IMR-90 (cell line): Measurements from ENCODE around the gene ZFHX3. TPM values are rescaled to one million over a fixed set of nuclear protein-coding genes. Genes with fewer than 3 reads are reported as not detected.

ENCODE experiments used
- ATAC-seq: fragments of 200-7000 bp; cut with Tn5 transposase; 2 replicates; pipeline ENCODE4 v1.9.1; 2020; ENCODE audit warnings: low read depth, mild to moderate bottlenecking, moderate library complexity
- BruUV-seq: library from RNA; stranded (reverse); fragments of 400-500 nt; replicated peaks from 2 replicates; lab custom pipeline; 2021; lab: Mats Ljungman, UMichigan
- CTCF ChIA-PET: fragments of 300-600 bp; formaldehyde crosslinking; extraction: SDS; loops from one replicate; lab custom pipeline; 2021; ENCODE audit warnings: antibody characterized with exemption; lab: Yijun Ruan, JAX
- POLR2A ChIA-PET: fragments of 300-600 bp; sonication (Branson Sonifier 250); formaldehyde crosslinking; loops from one replicate; lab custom pipeline; 2022; ENCODE audit warnings: antibody characterized with exemption; ENCODE audit not compliant: unreplicated experiment; lab: Charles Lee
- DNase-seq: peaks from one replicate; pipeline ENCODE4 v3.0.0; 2013
- H2AFZ ChIP-seq: replicated peaks from 2 replicates; pipeline ENCODE3; 2013; ENCODE audit warnings: low read length, mild to moderate bottlenecking; ENCODE audit not compliant: poor library complexity
- H2AK5ac ChIP-seq: 2 replicates; pipeline ENCODE4 v1.6.1; 2013; ENCODE audit warnings: low read depth, low read length, inconsistent platforms
- H2AK9ac ChIP-seq: replicated peaks from 2 replicates; pipeline ENCODE3; 2013; ENCODE audit warnings: mild to moderate bottlenecking, low read depth, low read length, moderate library complexity; ENCODE audit not compliant: poor library complexity
- H2BK120ac ChIP-seq: 2 replicates; pipeline ENCODE4 v1.6.1; 2013; ENCODE audit warnings: low read depth, low read length, inconsistent platforms
- H2BK15ac ChIP-seq: 3 replicates; pipeline ENCODE4 v1.6.1; 2013; ENCODE audit warnings: low read depth, low read length, inconsistent platforms
- H2BK20ac ChIP-seq: 2 replicates; pipeline ENCODE4 v1.6.1; 2013; ENCODE audit warnings: low read depth, mild to moderate bottlenecking, inconsistent platforms, low read length, moderate library complexity
- H2BK5ac ChIP-seq: 2 replicates; pipeline ENCODE4 v1.6.1; 2013; ENCODE audit warnings: mild to moderate bottlenecking, low read depth, low read length, inconsistent platforms; ENCODE audit not compliant: poor library complexity, severe bottlenecking
- H3K14ac ChIP-seq: replicated peaks from 2 replicates; pipeline ENCODE4 v1.6.1; 2013; ENCODE audit warnings: low read depth, low read length, inconsistent platforms
- H3K18ac ChIP-seq: 2 replicates; pipeline ENCODE4 v1.6.1; 2013; ENCODE audit warnings: low read depth, low read length, control low read depth
- H3K23ac ChIP-seq: 2 replicates; pipeline ENCODE4 v1.6.1; 2013; ENCODE audit warnings: low read depth, low read length, inconsistent platforms
- H3K27ac ChIP-seq: 2 replicates; pipeline ENCODE4 v1.5.1; 2013; ENCODE audit warnings: mild to moderate bottlenecking, control low read depth, low read length; ENCODE audit not compliant: insufficient read depth
- H3K27me3 ChIP-seq: 2 replicates; pipeline ENCODE4 v1.6.1; 2013; ENCODE audit warnings: low read length; ENCODE audit not compliant: control insufficient read depth, insufficient read depth
- H3K36me3 ChIP-seq: 2 replicates; pipeline ENCODE4 v1.6.1; 2013; ENCODE audit warnings: low read length, mixed read lengths; ENCODE audit not compliant: control insufficient read depth, insufficient read depth
- H3K4ac ChIP-seq: 2 replicates; pipeline ENCODE4 v1.6.1; 2013; ENCODE audit warnings: low read depth, low read length, inconsistent platforms
- H3K4me1 ChIP-seq: 2 replicates; pipeline ENCODE4 v1.6.1; 2013; ENCODE audit warnings: low read length, mixed read lengths; ENCODE audit not compliant: control insufficient read depth, insufficient read depth
- H3K4me2 ChIP-seq: 2 replicates; pipeline ENCODE4 v1.6.1; 2013; ENCODE audit warnings: low read depth, mild to moderate bottlenecking, control low read depth, low read length, moderate library complexity
- H3K4me3 ChIP-seq: 2 replicates; pipeline ENCODE4 v1.5.1; 2013; ENCODE audit warnings: low read depth, mild to moderate bottlenecking, control low read depth, low read length, moderate library complexity; ENCODE audit not compliant: insufficient read depth
- H3K56ac ChIP-seq: 2 replicates; pipeline ENCODE4 v1.6.1; 2013; ENCODE audit warnings: low read length, inconsistent platforms; ENCODE audit not compliant: insufficient read depth; ENCODE audit errors: extremely low read depth
- H3K79me1 ChIP-seq, 2 experiments: 2 replicates each; pipeline ENCODE4 v1.6.1; 2013; ENCODE audit warnings: low read length in 2 of 2, inconsistent platforms in 1 of 2, low read depth in 1 of 2
- H3K9ac ChIP-seq: 2 replicates; pipeline ENCODE4 v1.6.1; 2013; ENCODE audit warnings: low read depth, low read length, control low read depth
- H3K9me1 ChIP-seq: 2 replicates; pipeline ENCODE4 v1.6.1; 2013; ENCODE audit warnings: low read length, inconsistent platforms; ENCODE audit not compliant: insufficient read depth
- H3K9me3 ChIP-seq: 2 replicates; pipeline ENCODE4 v1.6.1; 2013; ENCODE audit warnings: low read length; ENCODE audit not compliant: control insufficient read depth, insufficient read depth
- H4K20me1 ChIP-seq: 2 replicates; pipeline ENCODE4 v1.6.1; 2013; ENCODE audit warnings: low read length, inconsistent platforms; ENCODE audit not compliant: insufficient read depth
- H4K5ac ChIP-seq: 2 replicates; pipeline ENCODE4 v1.6.1; 2013; ENCODE audit warnings: mild to moderate bottlenecking, low read depth, low read length, control low read depth
- H4K8ac ChIP-seq, 2 experiments: 2 replicates each; pipeline ENCODE4 v1.6.1; 2013; ENCODE audit warnings: low read depth in 2 of 2, low read length in 2 of 2, control low read depth in 1 of 2, inconsistent platforms in 1 of 2
- H4K91ac ChIP-seq: 2 replicates; pipeline ENCODE4 v1.6.1; 2013; ENCODE audit warnings: low read depth, low read length, inconsistent platforms; ENCODE audit not compliant: insufficient read depth
- BHLHE40 ChIP-seq: fragments of 150-350 bp; IDR thresholded peaks from 2 replicates; pipeline ENCODE4 v1.6.1; 2016; ENCODE audit warnings: mild to moderate bottlenecking, low read depth, low read length
- CEBPB ChIP-seq: IDR thresholded peaks from 2 replicates; pipeline ENCODE4 v1.6.1; 2012; ENCODE audit warnings: low read depth, low read length, improper control_type of control experiment
- CHD1 ChIP-seq: IDR thresholded peaks from 2 replicates; pipeline ENCODE4 v1.6.1; 2012; ENCODE audit warnings: low read depth, low read length, improper control_type of control experiment
- FOS ChIP-seq: fragments of 150-350 bp; IDR thresholded peaks from 2 replicates; pipeline ENCODE4 v1.6.1; 2016; ENCODE audit warnings: low read depth, low read length
- MAFK ChIP-seq: IDR thresholded peaks from 2 replicates; pipeline ENCODE4 v1.6.1; 2012; ENCODE audit warnings: low read depth, low read length, improper control_type of control experiment
- MAZ ChIP-seq: IDR thresholded peaks from 2 replicates; pipeline ENCODE4 v1.6.1; 2012; ENCODE audit warnings: low read depth, mild to moderate bottlenecking, low read length, improper control_type of control experiment, moderate library complexity, borderline replicate concordance
- MXI1 ChIP-seq: IDR thresholded peaks from 2 replicates; pipeline ENCODE4 v1.6.1; 2012; ENCODE audit warnings: low read depth, mild to moderate bottlenecking, low read length, moderate library complexity, borderline replicate concordance
- NFE2L2 ChIP-seq: fragments of 150-350 bp; IDR thresholded peaks from 2 replicates; pipeline ENCODE4 v1.6.1; 2016; ENCODE audit warnings: low read depth, mild to moderate bottlenecking, low read length
- POLR2A ChIP-seq: IDR thresholded peaks from 2 replicates; pipeline ENCODE4 v1.6.1; 2012; ENCODE audit warnings: mild to moderate bottlenecking, low read depth, low read length
- RAD21 ChIP-seq: IDR thresholded peaks from 2 replicates; pipeline ENCODE4 v1.6.1; 2012; ENCODE audit warnings: low read length, improper control_type of control experiment
- RCOR1 ChIP-seq: IDR thresholded peaks from 2 replicates; pipeline ENCODE4 v1.6.1; 2012; ENCODE audit warnings: mild to moderate bottlenecking, low read length, improper control_type of control experiment; ENCODE audit not compliant: insufficient replicate concordance
- RFX5 ChIP-seq: IDR thresholded peaks from 2 replicates; pipeline ENCODE4 v1.8.0; 2012; ENCODE audit warnings: low read depth, mild to moderate bottlenecking, low read length, moderate library complexity
- SMC3 ChIP-seq: fragments of 150-350 bp; IDR thresholded peaks from 2 replicates; pipeline ENCODE4 v1.6.1; 2016; ENCODE audit warnings: low read depth, mild to moderate bottlenecking, antibody characterized with exemption, low read length, moderate library complexity
- WGBS, 2 experiments: methylation state at CpG; one replicate each; pipeline versions ENCODE4 v1.1.5 to v1.1.7; 2013; ENCODE audit warnings: missing lambda C conversion rate in 2 of 2; ENCODE audit not compliant: insufficient read length in 1 of 2; ENCODE audit errors: extremely low coverage in 2 of 2; 5-methylcytosine and 5-hydroxymethylcytosine counted together
- dilution Hi-C: fragments of 300-500 bp; cut with HindIII; formaldehyde crosslinking; loops from one replicate; pipeline ENCODE4 v1.14.3; 2018; ENCODE audit warnings: low sequenced_read_pairs; ENCODE audit not compliant: unreplicated experiment
- in situ Hi-C: fragments of 300-500 bp; cut with MboI; formaldehyde crosslinking; loops from 3 replicates; pipeline ENCODE4 v1.14.3; 2019; ENCODE audit warnings: low sequenced_read_pairs, inconsistent platforms, mixed read lengths
- intact Hi-C: fragments of 100-400 bp; cut with micrococcal nuclease; formaldehyde crosslinking; loops from 2 replicates; pipeline ENCODE4 v1.10.0; 2022
- polyA plus RNA-seq, 3 experiments: library from polyadenylated mRNA; depleted of rRNA; stranded (reverse); fragments of >200 nt; gene quantifications; 2 replicates each; pipeline ENCODE4 v1.2.3, GENCODE V29; 2012; ENCODE audit warnings: low replicate concordance in 1 of 3
- total RNA-seq: library from RNA; depleted of rRNA; stranded (reverse); fragments of >200 nt; gene quantifications from 2 replicates; pipeline ENCODE4 v1.2.3, GENCODE V29; 2012
- TF ChIP-seq, protein P1 (sequence below): fragments of 150-350 bp; IDR thresholded peaks from 2 replicates; pipeline ENCODE4 v1.6.1; 2017; ENCODE audit warnings: mild to moderate bottlenecking, antibody characterized with exemption, low read length, low read depth
- TF ChIP-seq, protein P2 (sequence below): conservative IDR thresholded peaks from 2 replicates; pipeline ENCODE4 v1.5.1; 2012; ENCODE audit warnings: mild to moderate bottlenecking, low read depth, low read length, improper control_type of control experiment
- TF ChIP-seq, protein P3 (sequence below): fragments of 150-350 bp; IDR thresholded peaks from 2 replicates; pipeline ENCODE4 v1.6.1; 2016; ENCODE audit warnings: low read depth, mild to moderate bottlenecking, low read length, moderate library complexity, borderline replicate concordance

Gene ZFHX3
- total and polyA plus RNA-seq, 2 of the 4 experiments (the other 2 are of a cell fraction), result 1.4 to 1.7 TPM

DNA sequence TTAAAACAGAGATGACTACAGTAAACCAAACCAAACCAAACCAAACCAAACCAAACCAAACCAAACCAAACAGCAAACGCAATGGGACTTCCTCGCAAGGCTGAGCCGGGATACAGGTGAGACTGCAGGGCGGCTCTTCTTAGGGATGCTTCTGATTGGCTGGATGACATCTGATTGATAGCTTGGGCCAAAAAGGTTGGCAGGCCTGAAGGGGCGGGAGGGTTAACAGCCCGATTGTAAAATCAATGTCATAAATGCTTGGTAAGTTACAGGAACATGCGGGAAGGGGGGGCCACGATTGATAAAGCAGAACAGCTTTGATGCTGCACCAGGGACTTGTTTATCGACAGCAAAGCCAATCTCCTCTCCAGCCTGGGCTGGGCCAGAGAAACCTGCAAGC lies 86.1 kb downstream of the ZFHX3 start:
- H2AK9ac ChIP-seq, result no peak overlapping the region
- H3K9me3 ChIP-seq, result no peaks in the 10 kb centered on the region
- no peaks in the 10 kb centered on the region for H3K27me3 ChIP-seq
- H3K9ac ChIP-seq, result no peak overlapping the region
- in situ Hi-C loops (no loop called here), dilution Hi-C loops (no loop called here), intact Hi-C loops (loop anchor here (5.0 kb wide), 1 partner anchor 460 kb away; no protein-coding TSS in a partner anchor)
- WGBS, 2 experiments, result 96% methylated on average over 7 of the region's 9 CpGs; no CpG with 5 or more reads in 1 of the 2 experiments
- no peak overlapping the region for H3K4me2 ChIP-seq
- no peak overlapping the region for H4K91ac ChIP-seq
- no peak overlapping the region for H2AFZ ChIP-seq
- no peak overlapping the region for H2BK5ac ChIP-seq
- no peak for DNase-seq
- no peak overlapping the region for H2BK15ac ChIP-seq
- H3K23ac ChIP-seq, result no peak overlapping the region
- H2AK5ac ChIP-seq, result no peak overlapping the region
- no peak overlapping the region for H2BK120ac ChIP-seq
- no TSS peak for BruUV-seq
- no peak overlapping the region for H3K18ac ChIP-seq
- TF ChIP-seq, protein P1, sequence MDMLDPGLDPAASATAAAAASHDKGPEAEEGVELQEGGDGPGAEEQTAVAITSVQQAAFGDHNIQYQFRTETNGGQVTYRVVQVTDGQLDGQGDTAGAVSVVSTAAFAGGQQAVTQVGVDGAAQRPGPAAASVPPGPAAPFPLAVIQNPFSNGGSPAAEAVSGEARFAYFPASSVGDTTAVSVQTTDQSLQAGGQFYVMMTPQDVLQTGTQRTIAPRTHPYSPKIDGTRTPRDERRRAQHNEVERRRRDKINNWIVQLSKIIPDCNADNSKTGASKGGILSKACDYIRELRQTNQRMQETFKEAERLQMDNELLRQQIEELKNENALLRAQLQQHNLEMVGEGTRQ, result no peak
- TF ChIP-seq CHD1, result no peak
- no peak for TF ChIP-seq MXI1
- no peak for TF ChIP-seq RFX5
- TF ChIP-seq RCOR1, result no peak
- TF ChIP-seq MAZ, result no peak
- TF ChIP-seq RAD21, result no peak
- TF ChIP-seq FOS, result no peak
- no peak for TF ChIP-seq BHLHE40
- TF ChIP-seq, protein P2, sequence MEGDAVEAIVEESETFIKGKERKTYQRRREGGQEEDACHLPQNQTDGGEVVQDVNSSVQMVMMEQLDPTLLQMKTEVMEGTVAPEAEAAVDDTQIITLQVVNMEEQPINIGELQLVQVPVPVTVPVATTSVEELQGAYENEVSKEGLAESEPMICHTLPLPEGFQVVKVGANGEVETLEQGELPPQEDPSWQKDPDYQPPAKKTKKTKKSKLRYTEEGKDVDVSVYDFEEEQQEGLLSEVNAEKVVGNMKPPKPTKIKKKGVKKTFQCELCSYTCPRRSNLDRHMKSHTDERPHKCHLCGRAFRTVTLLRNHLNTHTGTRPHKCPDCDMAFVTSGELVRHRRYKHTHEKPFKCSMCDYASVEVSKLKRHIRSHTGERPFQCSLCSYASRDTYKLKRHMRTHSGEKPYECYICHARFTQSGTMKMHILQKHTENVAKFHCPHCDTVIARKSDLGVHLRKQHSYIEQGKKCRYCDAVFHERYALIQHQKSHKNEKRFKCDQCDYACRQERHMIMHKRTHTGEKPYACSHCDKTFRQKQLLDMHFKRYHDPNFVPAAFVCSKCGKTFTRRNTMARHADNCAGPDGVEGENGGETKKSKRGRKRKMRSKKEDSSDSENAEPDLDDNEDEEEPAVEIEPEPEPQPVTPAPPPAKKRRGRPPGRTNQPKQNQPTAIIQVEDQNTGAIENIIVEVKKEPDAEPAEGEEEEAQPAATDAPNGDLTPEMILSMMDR, result no peak
- no peak for TF ChIP-seq POLR2A
- TF ChIP-seq NFE2L2, result no peak
- TF ChIP-seq CEBPB, result no peak
- TF ChIP-seq SMC3, result no peak
- no peak for TF ChIP-seq MAFK
- TF ChIP-seq, protein P3, sequence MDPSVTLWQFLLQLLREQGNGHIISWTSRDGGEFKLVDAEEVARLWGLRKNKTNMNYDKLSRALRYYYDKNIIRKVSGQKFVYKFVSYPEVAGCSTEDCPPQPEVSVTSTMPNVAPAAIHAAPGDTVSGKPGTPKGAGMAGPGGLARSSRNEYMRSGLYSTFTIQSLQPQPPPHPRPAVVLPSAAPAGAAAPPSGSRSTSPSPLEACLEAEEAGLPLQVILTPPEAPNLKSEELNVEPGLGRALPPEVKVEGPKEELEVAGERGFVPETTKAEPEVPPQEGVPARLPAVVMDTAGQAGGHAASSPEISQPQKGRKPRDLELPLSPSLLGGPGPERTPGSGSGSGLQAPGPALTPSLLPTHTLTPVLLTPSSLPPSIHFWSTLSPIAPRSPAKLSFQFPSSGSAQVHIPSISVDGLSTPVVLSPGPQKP, result no peak
- H4K5ac ChIP-seq, result no peak overlapping the region
- 0 out of 2 replicates have a peak, but pooled peaks cover 5% of the 10 kb centered on the region for H3K9me1 ChIP-seq
- no peak for ATAC-seq
- no peak overlapping the region for H2BK20ac ChIP-seq
- no peak overlapping the region for H3K27ac ChIP-seq
- peaks cover 2% of the 10 kb centered on the region for H3K4me1 ChIP-seq
- ChIA-PET CTCF (interaction anchor here (0.6 to 1.3 kb wide), 6 partner anchors 9 to 452 kb away, joined by 3 to 4 read pairs (median 3); no protein-coding TSS in a partner anchor), POLR2A (interaction anchor here (0.7 kb wide), 1 partner anchor 633 kb away, joined by 4 read pairs; no protein-coding TSS in a partner anchor)
- no peak overlapping the region for H3K4ac ChIP-seq
- H4K8ac ChIP-seq, result no peak overlapping the region
- no peak overlapping the region for H3K14ac ChIP-seq
- peaks cover 24 to 74% of the 10 kb centered on the region in 2 experiments for H3K79me1 ChIP-seq
- H4K20me1 ChIP-seq, result peaks cover 16% of the 10 kb centered on the region; the same call in 1 of the 2 replicates
- H3K4me3 ChIP-seq, result no peak overlapping the region
- H3K36me3 ChIP-seq, result peaks cover 22% of the 10 kb centered on the region
- H3K56ac ChIP-seq, result no peak overlapping the region
